B cell (primary cell): ENCODE data around the gene CEP78. TPM values are rescaled to one million over a fixed set of nuclear protein-coding genes. Genes with fewer than 3 reads are reported as not detected.

Experiments
- ATAC-seq: fragments of 200-7000 bp; cut with Tn5 transposase; one replicate; pipeline ENCODE4 v1.10.0; 2021; ENCODE audit warnings: low read depth, mild to moderate bottlenecking, moderate number of reproducible peaks, moderate library complexity
- CTCF ChIA-PET: fragments of 350-600 bp; sonication (Branson Sonifier 250); formaldehyde crosslinking; loops from one replicate; lab custom pipeline; 2021; ENCODE audit warnings: antibody characterized with exemption, inconsistent platforms; lab: Charles Lee
- POLR2A ChIA-PET: fragments of 350-600 bp; sonication (Branson Sonifier 250); formaldehyde crosslinking; loops from one replicate; lab custom pipeline; 2021; ENCODE audit warnings: antibody characterized with exemption; lab: Charles Lee
- DNase-seq: peaks from one replicate; pipeline ENCODE4 v3.0.0; 2013
- H2AFZ ChIP-seq: 2 replicates; pipeline ENCODE4 v1.6.1; 2012; ENCODE audit warnings: mild to moderate bottlenecking, low read depth, low read length; ENCODE audit not compliant: insufficient read depth, poor library complexity, severe bottlenecking
- H3K27ac ChIP-seq, 2 donors: 1 replicate in 1 of 2; 2 replicates in 1 of 2; pipeline ENCODE4 v1.5.1; 2012 to 2013; ENCODE audit warnings: low read length in 2 of 2, mild to moderate bottlenecking in 2 of 2, moderate library complexity in 1 of 2
- H3K27me3 ChIP-seq, 4 experiments: fragments of 200-600 bp in 1 of 4; sonication (generic) in 1 of 4; replicated peaks in 1 of 4; 1 replicate in 2 of 4; 2 replicates in 2 of 4; pipeline versions ENCODE4 v1.6.1 to v1.7.0; 2013 to 2016; ENCODE audit warnings: low read length in 3 of 4, mild to moderate bottlenecking in 2 of 4, mixed read lengths in 1 of 4, moderate library complexity in 1 of 4; ENCODE audit not compliant: insufficient read depth in 4 of 4, control insufficient read depth in 3 of 4; ENCODE audit errors: control extremely low read depth in 1 of 4
- H3K36me3 ChIP-seq, 2 experiments: replicated peaks in 1 of 2; 1 replicate in 1 of 2; 2 replicates in 1 of 2; pipeline versions ENCODE4 v1.6.1 to v1.7.1; 2013; ENCODE audit warnings: low read length in 1 of 2; ENCODE audit not compliant: insufficient read depth in 2 of 2, control insufficient read depth in 1 of 2; ENCODE audit errors: control extremely low read depth in 1 of 2, extremely low read depth in 1 of 2
- H3K4me1 ChIP-seq, 2 donors: fragments of 200-600 bp in 1 of 2; sonication (generic) in 1 of 2; 1 replicate in 1 of 2; 2 replicates in 1 of 2; pipeline versions ENCODE4 v1.5.1 to v1.6.1; 2013 to 2017; ENCODE audit warnings: low read length in 2 of 2; ENCODE audit not compliant: control insufficient read depth in 2 of 2, insufficient read depth in 2 of 2
- H3K4me2 ChIP-seq: replicated peaks from 2 replicates; pipeline ENCODE3; 2012; ENCODE audit warnings: mild to moderate bottlenecking, low read depth, low read length; ENCODE audit not compliant: poor library complexity, severe bottlenecking
- H3K4me3 ChIP-seq, 5 experiments: fragments of 200-600 bp in 1 of 5; sonication (generic) in 1 of 5; 1 replicate in 3 of 5; 2 replicates in 2 of 5; pipeline versions ENCODE4 v1.5.1 to v1.7.0; 2011 to 2016; ENCODE audit warnings: low read length in 4 of 5, mild to moderate bottlenecking in 4 of 5, low read depth in 2 of 5, control low read depth in 1 of 5, moderate library complexity in 1 of 5; ENCODE audit not compliant: insufficient read depth in 1 of 5; ENCODE audit errors: control extremely low read depth in 1 of 5, extremely low read depth in 1 of 5
- H3K79me2 ChIP-seq: fragments of 200-600 bp; sonication (generic); one replicate; pipeline ENCODE4 v1.6.0; 2016; ENCODE audit warnings: low read length; ENCODE audit not compliant: control insufficient read depth, insufficient read depth
- H3K9ac ChIP-seq: fragments of 200-600 bp; sonication (generic); 2 replicates; pipeline ENCODE4 v1.6.1; 2017; ENCODE audit warnings: mild to moderate bottlenecking, low read length, moderate library complexity
- H3K9me3 ChIP-seq, 3 donors: one replicate each; pipeline versions ENCODE4 v1.6.1 to v1.7.1; 2013; ENCODE audit warnings: low read length in 2 of 3; ENCODE audit not compliant: control insufficient read depth in 2 of 3, insufficient read depth in 1 of 3; ENCODE audit errors: control extremely low read depth in 1 of 3
- H4K20me1 ChIP-seq: 2 replicates; pipeline ENCODE4 v1.6.0; 2012; ENCODE audit warnings: mild to moderate bottlenecking, low read length; ENCODE audit not compliant: insufficient read depth, control insufficient read depth, poor library complexity, severe bottlenecking
- H3K27ac Mint-ChIP-seq: one replicate; pipeline ENCODE4 v1.8.0; 2021; ENCODE audit warnings: mixed read lengths
- H3K27me3 Mint-ChIP-seq: one replicate; pipeline ENCODE4 v1.8.0; 2021; ENCODE audit warnings: mixed read lengths
- H3K4me1 Mint-ChIP-seq: one replicate; pipeline ENCODE4 v1.8.0; 2021; ENCODE audit warnings: mixed read lengths
- H3K4me3 Mint-ChIP-seq: one replicate; pipeline ENCODE4 v1.8.0; 2021; ENCODE audit warnings: mixed read lengths
- H3K9me3 Mint-ChIP-seq: one replicate; pipeline ENCODE4 v1.8.0; 2022; ENCODE audit warnings: mixed read lengths; ENCODE audit not compliant: insufficient read depth
- CTCF ChIP-seq: fragments of 200-600 bp; IDR thresholded peaks from one replicate; pipeline ENCODE4 v1.8.0; 2022; ENCODE audit warnings: antibody characterized with exemption, mild to moderate bottlenecking
- EZH2 ChIP-seq: IDR thresholded peaks from 2 replicates; pipeline ENCODE4 v1.6.1; 2012; ENCODE audit warnings: borderline replicate concordance, low read depth, mild to moderate bottlenecking, moderate library complexity, low read length; ENCODE audit not compliant: insufficient read depth, poor library complexity, severe bottlenecking
- WGBS: methylation state at CpG from one replicate; pipeline ENCODE4 v1.1.5; 2013; ENCODE audit warnings: missing lambda C conversion rate; ENCODE audit not compliant: insufficient coverage; 5-methylcytosine and 5-hydroxymethylcytosine counted together
- intact Hi-C: fragments of 100-400 bp; cut with micrococcal nuclease; formaldehyde crosslinking; loops from one replicate; pipeline ENCODE4 v1.10.0; 2022
- polyA plus RNA-seq: library from polyadenylated mRNA; depleted of rRNA; stranded (reverse); fragments of >200 nt; gene quantifications from 2 replicates; pipeline ENCODE4 v1.2.3, GENCODE V29; 2012
- total RNA-seq, 2 donors: library from RNA; stranded (reverse); fragments of 120-200 nt in 1 of 2; gene quantifications; 1 replicate in 1 of 2; 2 replicates in 1 of 2; pipeline versions ENCODE4 v1.2.3 to v1.2.4, GENCODE V29; 2013 to 2022

CEP78 gene
- total and polyA plus RNA-seq, 2 donors (not counting 1 experiment from before 2014, with no cell fraction given) = 7.2 to 28.8 TPM

DNA sequence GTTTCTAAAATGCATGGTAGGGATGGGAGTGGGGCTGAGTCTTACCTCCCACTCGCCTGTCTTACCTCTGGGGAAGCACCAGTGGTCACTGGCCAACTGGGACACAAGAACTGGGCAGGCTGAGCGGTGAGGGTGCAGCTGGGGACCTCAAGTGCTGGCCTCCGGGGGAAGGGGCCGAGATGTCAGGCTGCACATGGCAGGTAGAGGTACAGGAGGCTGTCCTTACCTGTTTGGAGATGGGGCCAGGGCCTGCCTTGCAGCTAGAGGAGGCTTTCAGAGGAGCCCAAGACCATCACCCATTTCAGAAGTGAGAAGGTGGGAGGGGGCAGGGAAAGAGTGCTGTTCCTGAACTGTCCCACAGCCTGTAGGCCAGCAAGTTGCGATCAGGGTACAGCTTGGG is 75.2 kb downstream of the CEP78 start:
- ChIA-PET CTCF (no interaction called here), POLR2A (no interaction called here)
- Histone ChIP-seq H3K9me3 (no peaks in the 10 kb centered on the region), H3K27ac (no peak overlapping the region), H3K4me2 (no peak overlapping the region), H2AFZ (no peak overlapping the region), H3K79me2 (no peaks in the 10 kb centered on the region), H3K27me3 (no peaks in the 10 kb centered on the region), H3K4me3 (no peak overlapping the region), H3K36me3 (no peaks in the 10 kb centered on the region), H3K9ac (no peak overlapping the region), H4K20me1 (no peaks in the 10 kb centered on the region), H3K4me1 (no peaks in the 10 kb centered on the region)
- H3K9me3 Mint-ChIP-seq = no peaks in the 10 kb centered on the region
- DNase-seq (no peak), ATAC-seq (no peak)
- no peak overlapping the region for H3K27ac Mint-ChIP-seq
- TF ChIP-seq EZH2 = no peak
- TF ChIP-seq CTCF = no peak
- WGBS = 100% methylated on average over 4 of the region's 5 CpGs
- intact Hi-C loops = no loop called here
- no peaks in the 10 kb centered on the region for H3K4me1 Mint-ChIP-seq
- no peak overlapping the region for H3K4me3 Mint-ChIP-seq
- H3K27me3 Mint-ChIP-seq = no peaks in the 10 kb centered on the region

DNA sequence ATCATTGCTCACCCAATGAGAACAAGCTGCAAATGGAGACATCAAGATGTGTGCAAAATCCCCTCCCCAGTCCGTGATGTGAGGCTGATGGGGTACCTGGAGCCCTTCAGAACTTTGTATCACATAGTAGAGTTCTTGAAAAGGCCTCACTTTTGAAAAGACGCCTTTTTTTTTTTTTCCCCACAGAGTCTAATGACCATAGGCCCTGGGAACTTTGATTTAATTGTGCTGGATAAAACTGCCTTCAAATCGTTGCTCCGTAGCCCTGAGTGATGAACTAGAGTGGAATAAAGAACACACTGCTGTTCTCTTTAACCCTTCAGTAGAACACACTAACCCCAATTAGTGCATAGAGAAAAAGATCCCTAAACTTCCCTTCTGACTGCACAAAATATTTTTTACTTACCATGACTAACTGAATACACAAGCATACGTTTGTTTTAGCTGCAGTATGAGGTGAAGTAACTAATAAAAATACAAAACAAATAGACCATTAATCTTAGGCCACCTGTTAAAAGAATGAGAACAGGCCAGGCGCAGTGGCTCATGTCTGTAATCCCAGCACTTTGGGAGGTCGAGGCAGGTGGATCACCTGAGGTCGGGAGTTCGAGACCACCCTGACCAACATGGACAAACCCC is 76.1 kb downstream of the CEP78 start:
- POLR2A ChIA-PET = no interaction called here
- ATAC-seq = no peak

More for the DNA sequence above, 76.1 kb downstream of the CEP78 start:
- Histone ChIP-seq H3K4me1 (no peaks in the 10 kb centered on the region), H2AFZ (no peak overlapping the region), H3K27me3 (no peaks in the 10 kb centered on the region), H3K4me2 (no peak overlapping the region), H3K4me3 (no peak overlapping the region), H3K27ac (no peak overlapping the region), H3K79me2 (no peaks in the 10 kb centered on the region), H3K9ac (no peak overlapping the region), H4K20me1 (no peaks in the 10 kb centered on the region), H3K36me3 (no peaks in the 10 kb centered on the region), H3K9me3 (no peaks in the 10 kb centered on the region)
- H3K27me3 Mint-ChIP-seq = no peaks in the 10 kb centered on the region
- no peak overlapping the region for H3K27ac Mint-ChIP-seq
- 97% methylated on average over 5 of the region's 9 CpGs for WGBS
- CTCF ChIA-PET = no interaction called here
- intact Hi-C loops = no loop called here
- DNase-seq = no peak
- TF ChIP-seq EZH2 (no peak), CTCF (no peak)
- H3K9me3 Mint-ChIP-seq = no peaks in the 10 kb centered on the region
- no peak overlapping the region for H3K4me3 Mint-ChIP-seq
- no peaks in the 10 kb centered on the region for H3K4me1 Mint-ChIP-seq
